ENCODE measurements around the gene DDX19B. TPM values are rescaled to one million over a fixed set of nuclear protein-coding genes. Genes with fewer than 3 reads are reported as not detected.
"Not testable (repeated sequence)": the region's sequence is repeated elsewhere in the genome, so short reads cannot be mapped to it uniquely, and the experiment has no call there.

DDX19B gene
- polyA plus RNA-seq, 3 donors, result 31.4 to 38.1 (median 34.8) TPM

- no peak for DNase-seq
Observed at GRCh38 chr16:70270176-70270575, 28.8 kb upstream of the DDX19B start.

- no peak for DNase-seq
Observed at GRCh38 chr16:70271696-70272095, 27.3 kb upstream of the DDX19B start.

- no peak for DNase-seq
Observed at GRCh38 chr16:70276392-70276791, 22.6 kb upstream of the DDX19B start.

- DNase-seq, result not testable (repeated sequence)
Observed at GRCh38 chr16:70287304-70287971, 11.5 kb upstream of the DDX19B start.

- peak; percentile 100 for DNase-seq
Observed at GRCh38 chr16:70289229-70290094, 9.5 kb upstream of the DDX19B start, which contains the start of gene AARS1. TSS of gene AARS1 (minus strand) at chr16:70289506. CDS start at chr16:70282763, 6,743 bp downstream.

GRCh38 chr16:70290949-70291519 lies 8.0 kb upstream of the DDX19B start:
- no peak for DNase-seq

GRCh38 chr16:70292148-70292547 lies 6.8 kb upstream of the DDX19B start:
- DNase-seq, result not testable (repeated sequence)

- no peak for DNase-seq
Observed at GRCh38 chr16:70294385-70295025, 4.5 kb upstream of the DDX19B start.

- no peak for DNase-seq
Observed at GRCh38 chr16:70295634-70296033, 3.4 kb upstream of the DDX19B start.

- DNase-seq, result no peak
Observed at GRCh38 chr16:70301121-70301520, 2.1 kb downstream of the DDX19B start.

GRCh38 chr16:70302745-70303144 lies 3.8 kb downstream of the DDX19B start:
- no peak for DNase-seq

GRCh38 chr16:70304892-70305448 lies 6.0 kb downstream of the DDX19B start:
- DNase-seq, result no peak

- no peak for DNase-seq
Observed at GRCh38 chr16:70306880-70307279, 7.9 kb downstream of the DDX19B start.

- not testable (repeated sequence) for DNase-seq
Observed at GRCh38 chr16:70307726-70308125, 8.7 kb downstream of the DDX19B start.

- DNase-seq, result no peak
Observed at GRCh38 chr16:70320121-70320520, 21.1 kb downstream of the DDX19B start.

- DNase-seq, result no peak
Observed at GRCh38 chr16:70324998-70325747, 26.2 kb downstream of the DDX19B start.

GRCh38 chr16:70331091-70331490 lies 32.1 kb downstream of the DDX19B start:
- no peak for DNase-seq

GRCh38 chr16:70331588-70332358 lies 32.8 kb downstream of the DDX19B start:
- DNase-seq, result no peak

- DNase-seq, result not testable (repeated sequence)
Observed at GRCh38 chr16:70332728-70333127, 33.7 kb downstream of the DDX19B start.

GRCh38 chr16:70337814-70338213 lies 38.8 kb downstream of the DDX19B start:
- DNase-seq, result no peak
